Skin epidermis (tissue), 12 donors: Measurements from ENCODE around the gene TNXB.

Experiments used
- H3K27ac ChIP-seq, 21 experiments: fragments of 200-600 bp; sonication (generic) in 11 of 21; one replicate each; pipeline ENCODE4 v1.5.0; 2020; ENCODE audit warnings: mild to moderate bottlenecking in 3 of 21, inconsistent platforms in 2 of 21, moderate library complexity in 2 of 21
- H3K4me3 ChIP-seq, 7 experiments: fragments of 200-600 bp; sonication (generic) in 2 of 7; one replicate each; pipeline ENCODE4 v1.5.0; 2020; ENCODE audit warnings: inconsistent platforms in 2 of 7, mild to moderate bottlenecking in 2 of 7, moderate library complexity in 1 of 7

TNXB gene

GRCh38 chr6:32089082-32089828 is 19.9 kb downstream of the TNXB start:
- Histone ChIP-seq H3K27ac (peak overlapping the region in 1 of 21 experiments; percentile 3), H3K4me3 (no peak overlapping the region)

GRCh38 chr6:32088487-32089049 is 20.6 kb downstream of the TNXB start:
- peak overlapping the region in 4 of 21 experiments; percentile 55 to 75 (median 66) for H3K27ac ChIP-seq
- H3K4me3 ChIP-seq: no peak overlapping the region

DNA sequence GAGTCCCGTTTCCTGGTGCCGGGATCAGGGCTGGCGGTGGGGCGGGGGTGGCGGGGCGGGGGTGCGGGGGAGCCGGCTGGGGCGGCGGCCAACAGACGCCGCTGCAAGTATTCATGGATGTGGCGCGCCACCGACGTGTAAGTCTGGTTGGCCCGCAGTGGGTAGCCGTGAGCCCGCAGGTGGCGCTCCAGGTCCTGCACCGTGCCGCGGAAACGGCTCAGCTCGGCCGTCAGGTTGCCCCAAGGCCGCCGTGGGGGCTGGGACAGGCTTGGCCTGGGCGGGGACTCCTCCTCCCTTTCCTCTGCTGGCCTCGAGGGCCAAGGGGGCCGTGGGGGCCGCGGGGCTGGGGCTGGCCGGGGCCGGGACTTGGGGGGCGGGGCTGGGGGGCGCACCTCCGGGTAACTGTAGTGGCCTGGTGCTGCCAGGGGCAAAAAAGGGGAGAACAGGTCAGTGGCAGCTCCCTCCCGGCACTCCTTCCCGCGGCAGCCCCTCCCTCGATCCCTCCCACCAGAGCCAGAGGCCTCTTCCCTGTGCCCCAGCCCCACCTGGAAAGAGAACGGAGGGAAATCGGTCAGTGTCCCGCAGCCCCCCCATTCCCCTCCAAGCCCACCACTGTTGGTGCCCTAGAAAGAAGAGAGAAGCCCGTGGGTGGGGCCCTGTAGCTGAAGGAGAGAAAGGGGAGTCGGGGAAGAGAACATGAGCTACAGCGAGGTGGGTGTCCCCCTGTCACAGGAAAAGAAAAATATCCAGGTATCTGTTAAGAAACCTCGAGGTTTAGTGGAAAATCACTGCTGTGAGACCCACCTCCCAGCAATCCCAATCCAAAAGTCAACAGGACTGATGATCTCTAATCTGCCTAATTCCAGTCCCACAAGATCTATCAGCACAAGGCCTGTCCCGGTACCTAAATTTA is 21.3 kb downstream of the TNXB start:
- H3K27ac ChIP-seq: peak overlapping the region in 8 of 21 experiments; percentile 32 to 75 (median 64)
- peak overlapping the region in 3 of 7 experiments; percentile 2 to 15 (median 3) for H3K4me3 ChIP-seq

- Histone ChIP-seq H3K4me3 (peak overlapping the region in 2 of 7 experiments; percentile 2 to 3), H3K27ac (peak overlapping the region in 9 of 21 experiments; percentile 32 to 74 (median 55))
These were observed 22.2 kb downstream of the TNXB start for GRCh38 chr6:32086661-32087573.

DNA sequence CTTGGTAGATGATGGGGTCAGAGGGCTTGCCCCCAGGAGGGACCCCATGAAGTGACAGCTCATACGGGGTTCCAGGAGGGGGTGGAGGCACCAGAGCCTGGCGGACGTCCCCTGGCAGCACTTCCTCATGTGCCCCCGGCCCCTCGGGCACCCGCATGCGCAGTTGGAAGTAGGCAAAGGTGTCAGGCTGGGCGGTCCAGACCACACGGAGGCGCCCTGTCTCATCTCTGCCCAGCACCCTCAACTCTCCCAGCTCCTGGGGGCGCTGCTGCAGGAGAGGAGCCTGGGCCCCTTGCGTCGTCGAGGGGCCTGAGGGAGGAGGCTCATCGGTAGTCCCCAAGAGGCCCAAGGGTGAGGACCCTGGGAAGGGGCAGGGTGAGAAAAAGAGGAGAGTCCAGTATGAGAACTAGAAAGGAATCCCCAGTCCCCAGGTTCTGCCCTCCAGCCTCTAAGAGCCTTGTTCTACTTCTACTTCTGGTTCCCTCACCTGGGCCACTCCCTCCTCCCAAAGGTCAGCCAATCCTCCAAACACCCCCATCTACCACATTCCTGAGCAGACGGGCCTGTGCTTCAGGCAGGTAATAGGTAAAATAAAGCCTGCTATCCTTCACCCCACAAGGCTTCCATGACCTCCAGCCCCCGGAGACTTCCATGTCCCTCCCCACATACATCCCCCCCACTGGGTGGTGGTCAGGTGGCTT is 23.2 kb downstream of the TNXB start:
- H3K4me3 ChIP-seq: no peak overlapping the region
- peak overlapping the region in 5 of 21 experiments; percentile 3 to 66 (median 52) for H3K27ac ChIP-seq

GRCh38 chr6:32084780-32085179 is 24.4 kb downstream of the TNXB start:
- H3K27ac ChIP-seq: peak overlapping the region in 3 of 21 experiments; percentile 5 to 38 (median 35)

DNA sequence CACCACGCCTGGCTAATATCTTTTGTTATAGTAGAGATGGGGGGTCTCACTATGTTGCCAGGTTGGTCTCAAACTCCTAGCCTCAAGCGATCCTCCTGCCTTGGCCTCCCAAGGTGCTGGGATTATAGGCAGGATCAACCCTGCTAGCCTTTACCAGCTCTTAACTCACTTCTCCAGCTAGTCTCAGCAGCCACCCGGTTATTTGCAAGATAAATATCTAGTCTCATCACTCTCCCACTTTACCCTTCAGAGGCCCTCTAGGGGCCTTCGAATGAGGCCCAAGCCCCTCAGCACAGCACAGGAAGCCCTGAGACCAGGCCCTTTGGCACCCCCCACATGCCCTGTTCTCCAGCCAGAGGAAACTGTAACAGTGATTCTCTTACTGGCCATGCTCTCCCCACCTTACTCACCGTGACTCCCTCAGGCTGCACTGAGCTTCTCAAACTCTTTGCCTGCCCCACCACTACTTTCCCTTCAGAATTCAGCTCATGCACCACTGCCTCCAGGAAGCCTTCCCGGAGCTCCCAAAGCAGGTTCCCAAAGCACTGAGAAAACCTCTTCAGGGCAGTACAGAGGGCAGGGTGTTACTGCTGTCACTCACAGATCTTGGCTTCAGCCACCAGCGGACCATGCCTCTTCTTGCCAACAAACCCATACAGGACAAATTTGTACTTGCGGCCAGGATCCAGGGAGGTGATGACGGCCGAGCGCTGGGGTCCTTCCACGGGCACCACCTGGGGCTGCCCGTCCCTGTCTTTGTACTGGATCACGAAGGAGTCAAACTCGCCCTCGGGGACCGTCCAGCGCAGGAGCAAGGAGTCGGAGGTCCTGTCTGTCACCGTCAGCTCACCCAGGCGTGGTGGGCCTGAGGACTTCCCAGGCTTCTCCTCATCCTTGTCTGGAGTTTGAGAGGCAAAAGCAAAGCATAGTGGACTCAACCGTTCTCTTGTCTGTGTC is 25.0 kb downstream of the TNXB start:
- H3K4me3 ChIP-seq: no peak overlapping the region
- H3K27ac ChIP-seq: peak overlapping the region in 5 of 21 experiments; percentile 2 to 82 (median 35)

More at GRCh38 chr6:32084780-32085179, 24.4 kb downstream of the TNXB start:
- H3K4me3 ChIP-seq: no peak overlapping the region

DNA sequence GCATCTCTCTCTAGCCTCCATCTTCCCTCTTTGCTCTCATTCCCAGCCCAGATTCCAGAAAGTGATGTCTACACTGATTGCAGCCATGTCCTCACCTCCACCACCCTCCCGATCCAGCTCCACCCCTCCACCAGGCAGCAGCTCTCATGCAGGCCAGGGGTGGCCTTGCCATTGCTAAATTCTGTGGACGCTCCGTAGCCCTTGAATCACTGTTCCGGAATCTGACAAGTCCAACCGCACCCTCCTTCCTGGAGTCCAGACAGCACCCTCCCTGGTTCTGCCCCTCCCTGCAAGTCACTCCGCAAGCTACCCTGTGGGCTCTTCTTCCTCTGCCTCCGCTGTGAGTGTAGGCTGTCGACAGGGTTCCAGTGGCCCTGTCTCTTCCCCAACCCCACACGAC is 26.2 kb downstream of the TNXB start:
- Histone ChIP-seq H3K27ac (peak overlapping the region in 9 of 21 experiments; percentile 2 to 82 (median 51)), H3K4me3 (no peak overlapping the region)

- Histone ChIP-seq H3K27ac (peak overlapping the region in 14 of 21 experiments; percentile 6 to 82 (median 44)), H3K4me3 (no peak overlapping the region)
These were observed 26.7 kb downstream of the TNXB start for GRCh38 chr6:32082478-32082877.

DNA sequence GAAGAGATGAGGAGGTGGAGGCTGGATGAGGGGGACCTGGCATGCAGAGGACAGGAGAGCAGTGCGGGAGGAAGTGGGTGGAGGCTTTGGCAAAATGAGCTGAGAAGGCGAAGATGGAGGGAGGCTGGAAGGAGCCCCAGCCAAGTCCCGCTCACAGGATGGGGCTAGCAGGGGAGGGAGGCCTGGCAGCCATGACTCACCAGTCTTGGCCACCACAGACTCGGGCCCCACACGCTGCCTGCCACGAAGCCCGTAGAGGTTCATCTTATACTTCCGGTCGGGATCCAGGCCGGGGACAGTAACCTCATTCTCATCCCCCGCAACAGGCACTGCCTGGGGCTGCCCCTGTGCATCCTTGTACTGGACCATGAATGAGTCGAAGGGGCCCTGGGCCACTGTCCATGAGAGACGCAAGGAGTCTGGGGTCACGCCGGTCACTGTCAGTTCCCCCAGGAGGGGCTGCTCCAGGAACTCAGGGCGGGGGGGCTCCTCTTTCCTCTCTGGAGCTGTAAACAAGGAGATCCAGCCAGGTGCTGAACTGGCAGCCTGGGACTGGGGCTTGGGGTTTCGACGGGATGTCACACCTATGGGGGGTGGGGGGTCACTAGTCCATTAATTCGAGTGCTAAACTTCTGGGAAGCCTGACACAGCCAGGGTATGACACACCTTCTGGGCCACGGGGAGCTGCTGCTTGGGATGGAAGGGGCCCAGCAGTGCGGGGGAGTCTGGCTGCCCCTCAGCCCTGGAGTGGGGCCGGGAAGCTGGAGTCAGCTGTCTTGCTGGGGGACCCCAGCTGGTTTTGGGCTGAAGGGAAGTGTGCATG is 27.8 kb downstream of the TNXB start:
- no peak overlapping the region for H3K4me3 ChIP-seq
- H3K27ac ChIP-seq: peak overlapping the region in 14 of 21 experiments; percentile 10 to 82 (median 53)

DNA sequence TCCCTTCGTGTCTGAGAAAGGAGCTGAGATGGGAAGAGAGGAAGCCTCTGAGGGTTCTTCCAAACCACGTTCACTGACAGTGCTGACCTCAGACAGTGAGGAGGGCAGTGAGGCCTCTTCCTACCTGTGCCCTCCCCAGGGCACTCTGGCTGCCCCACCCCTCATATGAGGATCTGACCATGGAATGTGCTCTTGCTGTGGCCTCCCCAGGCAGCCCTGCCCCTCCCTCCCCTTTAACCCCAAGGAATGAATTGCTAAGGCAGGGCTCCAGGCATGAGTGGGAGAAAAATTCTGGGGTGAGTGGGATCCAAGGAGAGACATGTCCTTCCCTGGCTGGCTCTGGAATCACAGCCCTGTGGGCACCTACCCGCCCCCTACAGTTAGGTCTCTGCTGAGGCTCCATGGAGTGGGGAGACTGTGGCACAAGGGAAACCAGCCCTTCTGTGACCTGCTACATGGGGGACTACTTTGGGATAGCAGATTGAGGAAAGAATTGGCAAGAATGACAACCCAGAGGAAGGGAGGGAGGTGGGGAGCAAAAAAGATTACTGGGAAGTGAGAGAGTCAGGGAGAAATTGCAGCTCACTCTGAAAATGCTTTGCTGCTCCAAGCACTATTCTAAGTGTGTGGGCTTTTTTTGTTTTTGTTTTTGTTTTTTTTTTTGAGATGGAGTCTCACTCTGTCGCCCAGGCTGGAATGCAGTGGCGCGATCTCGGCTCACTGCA is 29.4 kb downstream of the TNXB start:
- H3K27ac ChIP-seq: peak overlapping the region in 3 of 21 experiments; percentile 2 to 49 (median 27)

DNA sequence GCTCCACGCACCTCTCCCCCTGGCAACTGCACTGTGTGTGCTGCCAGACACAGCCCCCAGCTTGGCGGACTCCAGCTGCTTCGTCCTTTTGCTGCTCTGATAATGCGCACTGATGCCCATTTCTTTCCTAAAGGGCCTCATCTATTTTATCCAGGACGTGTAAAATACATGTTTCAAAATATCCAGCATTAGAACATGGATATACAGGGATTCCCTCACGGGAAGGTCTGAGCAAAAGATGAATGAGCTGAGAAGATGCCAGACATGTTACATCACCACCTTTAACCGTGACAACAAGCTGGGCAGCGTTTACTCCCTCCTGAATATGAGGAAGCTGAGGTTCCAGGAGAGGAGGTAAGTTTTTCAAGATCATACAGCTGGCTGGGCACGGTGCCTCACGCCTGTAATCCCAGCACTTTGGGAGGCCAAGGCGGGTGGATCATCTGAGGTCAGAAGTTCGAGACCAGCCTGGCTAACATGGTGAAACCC is 32.8 kb downstream of the TNXB start:
- Histone ChIP-seq H3K4me3 (no peak overlapping the region), H3K27ac (peak overlapping the region in 6 of 21 experiments; percentile 10 to 50 (median 30))

More for the DNA sequence above, 29.4 kb downstream of the TNXB start:
- no peak overlapping the region for H3K4me3 ChIP-seq

DNA sequence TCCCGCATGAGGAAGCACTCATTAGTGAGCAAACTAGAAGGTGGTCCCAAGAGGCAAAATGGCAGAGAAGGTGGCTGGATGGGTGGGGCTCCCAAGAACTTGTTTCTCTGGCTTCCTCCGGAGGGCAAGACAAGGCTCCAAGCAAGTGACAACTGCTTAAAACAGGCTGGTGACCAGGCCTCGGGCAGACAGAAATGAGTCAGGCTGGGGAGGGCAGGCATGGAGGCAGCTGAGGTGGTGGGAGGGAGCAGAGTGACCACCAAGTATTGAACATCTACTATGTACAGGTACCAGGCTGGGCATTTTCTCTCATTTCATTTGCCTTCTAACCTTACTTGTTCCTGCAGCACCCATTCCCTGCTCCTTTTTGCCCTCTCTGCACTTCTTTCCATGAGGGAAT is 33.4 kb downstream of the TNXB start:
- Histone ChIP-seq H3K4me3 (no peak overlapping the region), H3K27ac (peak overlapping the region in 3 of 21 experiments; percentile 21 to 50 (median 38))

DNA sequence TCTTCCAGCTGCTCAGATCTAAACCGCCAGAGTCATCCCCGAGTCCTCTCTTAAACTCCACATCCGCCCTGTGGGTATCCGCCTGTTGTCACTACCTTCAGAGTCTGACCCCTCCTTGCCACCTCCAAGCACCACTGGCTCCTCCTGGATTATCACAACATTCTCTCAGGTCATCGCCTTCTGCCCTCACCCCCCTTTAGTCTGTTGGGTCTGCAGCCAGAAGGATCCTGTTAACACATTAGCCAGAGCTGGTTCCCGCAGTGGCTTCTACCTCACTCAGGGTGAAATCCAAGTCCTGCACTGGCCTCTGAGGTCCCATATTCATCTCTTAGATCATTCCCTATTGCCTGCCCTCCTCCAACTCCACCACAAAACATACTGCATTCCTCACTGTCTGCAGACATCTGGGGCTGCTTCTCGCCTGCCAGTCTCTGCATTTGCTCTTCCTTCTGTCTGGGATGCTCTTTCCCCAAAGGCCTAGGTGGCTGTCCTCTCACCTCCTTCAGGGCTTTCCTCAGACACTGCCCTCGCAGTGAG is 34.1 kb downstream of the TNXB start:
- H3K4me3 ChIP-seq: no peak overlapping the region
- peak overlapping the region in 1 of 21 experiments; percentile 38 for H3K27ac ChIP-seq

GRCh38 chr6:32073613-32074012 is 35.5 kb downstream of the TNXB start:
- Histone ChIP-seq H3K4me3 (no peak overlapping the region), H3K27ac (no peak overlapping the region)
